ENCODE data around the gene FHDC1.

The FHDC1 gene

DNA sequence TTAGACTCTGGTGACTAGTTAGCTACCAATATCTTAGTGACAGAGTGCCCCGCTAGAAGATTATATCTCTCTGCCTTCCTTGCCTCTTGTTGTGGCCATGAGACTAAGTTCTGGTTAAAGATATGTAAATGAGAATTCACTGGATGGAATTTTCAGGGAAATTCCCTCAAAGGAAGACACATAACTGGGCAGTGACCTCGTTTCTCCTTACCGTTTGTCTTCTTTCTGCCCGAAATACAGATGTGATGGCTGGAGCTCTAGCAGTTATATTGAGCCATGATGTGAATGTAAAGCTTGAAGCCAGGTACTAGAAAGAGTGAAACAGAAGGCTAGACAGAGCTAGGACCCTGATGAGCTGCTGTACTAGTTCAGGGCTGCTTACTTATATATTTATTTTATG is 80.5 kb downstream of the FHDC1 start:
- no peak for TF ChIP-seq CTCF (IDR thresholded peaks at IDR 0.05; ENCODE audit: control insufficient read depth, insufficient read depth, low read depth, low read length, missing control alignments)

GRCh38 chr4:153018031-153018430 is 81.9 kb downstream of the FHDC1 start:
- no peak for TF ChIP-seq CTCF (IDR thresholded peaks at IDR 0.05; ENCODE audit: control insufficient read depth, insufficient read depth, low read depth, low read length, missing control alignments)
- H3K4me3 ChIP-seq (ENCODE audit: control insufficient read depth, low read depth, low read length): no peak overlapping the region
- no peak for DNase-seq (ENCODE audit: low read depth)

More for the DNA sequence above, 80.5 kb downstream of the FHDC1 start:
- no peak for DNase-seq (ENCODE audit: low read depth)
- no peak overlapping the region for H3K4me3 ChIP-seq (ENCODE audit: control insufficient read depth, low read depth, low read length)

DNA sequence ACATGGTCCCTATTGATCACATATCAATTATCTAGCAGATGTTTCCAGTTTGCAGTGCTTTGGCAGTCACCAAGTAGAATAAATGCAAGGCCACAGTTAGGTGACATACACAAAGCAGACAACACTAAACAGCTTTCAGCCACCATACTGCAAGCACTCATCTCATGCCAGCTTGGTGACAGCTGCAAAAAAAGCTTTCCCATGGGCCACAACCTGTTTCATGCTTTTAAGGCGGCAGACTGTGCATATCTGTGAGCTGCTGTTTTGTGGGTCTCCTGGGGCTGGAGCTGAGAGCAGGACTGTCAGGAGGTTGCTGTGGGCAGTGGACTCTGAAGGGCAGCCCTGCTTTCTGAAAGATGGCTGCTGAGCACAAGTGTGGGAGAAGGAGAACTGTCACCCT is 82.6 kb downstream of the FHDC1 start:
- TF ChIP-seq CTCF (IDR thresholded peaks at IDR 0.05; ENCODE audit: control insufficient read depth, insufficient read depth, low read depth, low read length, missing control alignments): no peak
- no peak overlapping the region for H3K4me3 ChIP-seq (ENCODE audit: control insufficient read depth, low read depth, low read length)
- no peak for DNase-seq (ENCODE audit: low read depth)

- H3K4me3 ChIP-seq (ENCODE audit: control insufficient read depth, low read depth, low read length): no peak overlapping the region
- no peak for TF ChIP-seq CTCF (IDR thresholded peaks at IDR 0.05; ENCODE audit: control insufficient read depth, insufficient read depth, low read depth, low read length, missing control alignments)
- no peak for DNase-seq (ENCODE audit: low read depth)
Observed at GRCh38 chr4:153019906-153020305, 83.8 kb downstream of the FHDC1 start.

DNA sequence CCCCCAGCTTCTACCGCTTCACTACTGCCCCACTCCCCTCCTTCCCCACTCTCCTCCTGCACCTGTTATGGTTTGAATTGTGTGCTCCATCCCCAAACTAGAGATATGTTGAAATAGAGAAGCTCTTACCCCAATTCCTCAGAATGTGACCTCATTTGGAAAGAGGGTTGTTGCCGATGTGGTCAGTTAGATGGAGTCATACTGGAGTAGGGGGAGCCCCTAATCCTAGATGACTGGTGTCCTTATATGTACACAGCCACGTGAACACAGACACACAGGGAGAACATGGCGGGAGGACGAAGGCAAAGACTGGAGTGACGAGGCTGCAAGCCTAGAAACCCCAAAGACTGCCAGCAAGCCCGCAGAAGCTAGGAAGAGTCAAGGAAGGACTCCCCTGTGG is 84.3 kb downstream of the FHDC1 start:
- no peak for DNase-seq (ENCODE audit: low read depth)
- TF ChIP-seq CTCF (IDR thresholded peaks at IDR 0.05; ENCODE audit: control insufficient read depth, insufficient read depth, low read depth, low read length, missing control alignments): no peak
- no peak overlapping the region for H3K4me3 ChIP-seq (ENCODE audit: control insufficient read depth, low read depth, low read length)

GRCh38 chr4:153021276-153021675 is 85.2 kb downstream of the FHDC1 start:
- no peak for DNase-seq (ENCODE audit: low read depth)
- TF ChIP-seq CTCF (IDR thresholded peaks at IDR 0.05; ENCODE audit: control insufficient read depth, insufficient read depth, low read depth, low read length, missing control alignments): no peak

DNA sequence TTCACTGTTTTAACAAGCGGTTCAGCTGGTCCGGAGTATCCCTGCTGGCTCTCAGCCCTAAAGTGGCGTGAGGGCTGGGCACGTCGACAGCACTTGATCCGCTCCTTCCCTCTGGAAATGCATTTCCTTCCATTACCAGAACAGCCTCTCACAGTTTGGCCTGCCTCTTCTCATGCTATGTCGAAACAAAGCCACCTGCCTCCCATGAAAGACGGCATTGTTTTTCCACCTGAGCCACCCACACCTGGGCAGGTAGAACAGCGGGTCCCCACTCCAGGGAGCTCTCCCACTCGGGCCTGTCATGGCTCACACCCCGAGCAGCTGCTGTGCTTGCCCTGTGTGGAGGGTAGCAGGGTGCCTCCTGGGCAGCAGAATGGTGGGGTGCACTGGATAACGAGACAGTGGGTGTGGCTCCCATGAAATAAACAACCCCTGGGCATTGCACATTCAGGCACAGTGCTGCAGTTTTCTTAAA is 86.2 kb downstream of the FHDC1 start:
- DNase-seq (ENCODE audit: low read depth): no peak
- no peak overlapping the region for H3K4me3 ChIP-seq (ENCODE audit: control insufficient read depth, low read depth, low read length)
- no peak for TF ChIP-seq CTCF (IDR thresholded peaks at IDR 0.05; ENCODE audit: control insufficient read depth, insufficient read depth, low read depth, low read length, missing control alignments)

More at GRCh38 chr4:153021276-153021675, 85.2 kb downstream of the FHDC1 start:
- no peak overlapping the region for H3K4me3 ChIP-seq (ENCODE audit: control insufficient read depth, low read depth, low read length)

Data from AG09309 (cell line).